Measurements from ENCODE around the gene APBA3. TPM values are rescaled to one million over a fixed set of nuclear protein-coding genes. Genes with fewer than 3 reads are reported as not detected.
A peak's percentile ranks its signal among the peaks of the same experiment; 100 is the strongest.

APBA3 gene
- total RNA-seq, 1 experiment from 2014 or later: 10.5 TPM

DNA sequence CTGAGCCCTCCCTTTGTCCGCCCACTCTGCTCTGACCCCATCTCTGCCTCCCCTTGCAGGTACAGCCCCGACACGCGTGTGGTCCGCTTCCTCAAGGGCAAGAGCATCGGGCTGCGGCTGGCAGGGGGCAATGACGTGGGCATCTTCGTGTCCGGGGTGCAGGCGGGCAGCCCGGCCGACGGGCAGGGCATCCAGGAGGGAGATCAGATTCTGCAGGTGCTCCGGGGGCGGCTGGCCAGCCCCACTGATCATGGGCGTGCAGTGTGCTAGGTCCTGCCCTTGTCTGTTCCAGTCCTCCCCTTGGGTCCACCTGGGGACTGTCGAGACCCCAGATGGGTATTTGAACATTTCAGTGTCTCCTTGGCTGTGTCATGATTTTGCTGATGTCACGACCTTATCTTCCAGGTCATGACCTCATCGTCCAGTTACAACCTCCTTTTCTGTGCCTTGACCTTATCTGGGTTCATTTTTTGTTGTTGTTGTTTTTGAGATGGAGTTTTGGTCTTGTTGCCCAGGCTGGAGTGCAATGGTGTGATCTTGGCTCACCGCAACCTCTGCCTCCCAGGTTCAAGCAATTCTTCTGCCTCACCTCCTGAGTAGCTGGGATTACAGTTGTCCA lies 25.3 kb downstream of the APBA3 start:
- DNase-seq (ENCODE audit: low read depth, low spot score): no peak

DNA sequence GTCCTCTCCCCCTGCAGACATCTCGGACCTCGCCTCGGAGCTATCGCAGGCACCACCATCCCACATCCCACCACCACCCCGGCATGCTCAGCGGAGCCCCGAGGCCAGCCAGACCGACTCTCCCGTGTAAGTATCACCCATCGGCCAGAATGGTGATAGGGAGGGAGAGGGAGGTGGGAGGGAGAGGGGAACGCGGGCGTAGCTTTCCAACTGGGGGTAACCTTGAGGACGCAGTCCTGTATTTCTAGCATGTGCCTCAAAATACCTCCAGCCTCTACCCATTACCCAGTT lies 27.2 kb downstream of the APBA3 start:
- no peak for DNase-seq (ENCODE audit: low read depth, low spot score)
- in situ Hi-C loops (cut with HindIII; ENCODE audit: low pct_unique_long_range_greater_than_20kb, low sequenced_read_pairs): no loop called here

More for the DNA sequence above, 25.3 kb downstream of the APBA3 start:
- in situ Hi-C loops (cut with HindIII; ENCODE audit: low pct_unique_long_range_greater_than_20kb, low sequenced_read_pairs): no loop called here

DNA sequence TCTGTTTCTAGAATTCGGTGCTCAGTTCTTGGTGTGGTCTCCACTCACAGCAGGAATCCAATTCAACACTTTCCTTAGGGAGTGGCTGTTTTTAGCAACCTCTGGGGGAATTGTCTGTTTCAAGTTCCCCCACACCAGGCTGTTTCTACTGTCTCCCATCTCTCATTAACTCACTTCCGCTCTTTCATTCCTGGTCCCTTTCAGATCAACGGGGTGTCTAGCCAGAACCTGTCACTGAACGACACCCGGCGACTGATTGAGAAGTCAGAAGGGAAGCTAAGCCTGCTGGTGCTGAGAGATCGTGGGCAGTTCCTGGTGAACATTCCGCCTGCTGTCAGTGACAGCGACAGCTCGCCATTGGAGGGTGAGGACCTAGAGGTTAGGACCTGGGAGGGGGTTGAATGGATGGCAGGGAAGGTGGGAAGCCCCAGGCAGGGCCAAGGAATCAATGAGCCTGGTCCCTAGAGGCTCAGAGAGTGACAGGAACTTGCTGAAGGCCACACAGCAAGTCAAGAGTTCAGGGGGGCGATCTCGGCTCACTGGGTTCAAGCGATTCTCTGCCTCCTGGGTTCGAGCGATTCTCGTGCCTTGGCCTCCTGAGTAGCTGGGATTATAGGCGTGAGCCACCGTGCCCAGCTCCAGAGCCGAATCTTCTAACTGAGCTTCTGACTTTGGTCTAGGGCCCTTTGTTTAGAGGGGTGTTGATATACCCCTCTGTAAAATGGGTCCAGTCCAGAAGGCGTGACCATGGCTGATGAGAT lies 27.8 kb downstream of the APBA3 start:
- in situ Hi-C loops (cut with HindIII; ENCODE audit: low pct_unique_long_range_greater_than_20kb, low sequenced_read_pairs): no loop called here
- no peak for DNase-seq (ENCODE audit: low read depth, low spot score)

DNA sequence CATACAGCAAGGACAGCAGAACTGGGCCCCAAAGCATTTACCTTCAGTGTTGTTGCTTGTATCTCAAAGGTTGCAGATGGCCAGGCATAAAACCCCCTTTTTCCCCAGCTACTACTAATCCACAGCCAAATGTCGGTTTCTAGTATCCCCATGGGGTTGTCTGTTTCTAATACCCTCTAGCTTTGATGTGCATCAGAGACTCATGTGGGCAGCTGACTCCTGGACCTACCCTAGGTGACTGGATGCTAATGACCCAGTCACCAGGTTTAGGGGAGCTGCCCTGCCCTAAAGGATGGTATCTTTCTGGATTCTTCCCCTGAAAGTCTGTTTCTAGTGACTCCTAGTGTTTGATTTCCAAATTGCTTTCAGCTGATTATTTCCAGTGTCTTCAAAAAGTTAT lies 29.4 kb downstream of the APBA3 start:
- DNase-seq (ENCODE audit: low read depth, low spot score): no peak
- in situ Hi-C loops (cut with HindIII; ENCODE audit: low pct_unique_long_range_greater_than_20kb, low sequenced_read_pairs): no loop called here

DNA sequence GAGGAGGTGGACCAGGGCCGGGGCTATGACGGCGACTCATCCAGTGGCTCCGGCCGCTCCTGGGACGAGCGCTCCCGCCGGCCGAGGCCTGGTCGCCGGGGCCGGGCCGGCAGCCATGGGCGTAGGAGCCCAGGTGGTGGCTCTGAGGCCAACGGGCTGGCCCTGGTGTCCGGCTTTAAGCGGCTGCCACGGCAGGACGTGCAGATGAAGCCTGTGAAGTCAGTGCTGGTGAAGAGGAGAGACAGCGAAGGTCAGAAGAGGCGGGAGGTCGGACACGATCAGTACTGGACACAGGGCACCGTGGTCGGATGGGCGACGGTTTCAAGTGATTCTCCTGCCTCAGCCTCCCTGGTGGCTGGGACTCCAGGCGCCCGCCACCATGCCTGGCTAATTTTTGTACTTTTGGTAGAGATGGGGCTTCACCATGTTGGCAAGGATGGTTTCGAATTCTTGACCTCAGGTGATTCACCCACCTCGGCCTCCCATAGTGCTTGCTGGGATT lies 31.0 kb downstream of the APBA3 start:
- DNase-seq (ENCODE audit: low read depth, low spot score): no peak
- in situ Hi-C loops (cut with HindIII; ENCODE audit: low pct_unique_long_range_greater_than_20kb, low sequenced_read_pairs): no loop called here

DNA sequence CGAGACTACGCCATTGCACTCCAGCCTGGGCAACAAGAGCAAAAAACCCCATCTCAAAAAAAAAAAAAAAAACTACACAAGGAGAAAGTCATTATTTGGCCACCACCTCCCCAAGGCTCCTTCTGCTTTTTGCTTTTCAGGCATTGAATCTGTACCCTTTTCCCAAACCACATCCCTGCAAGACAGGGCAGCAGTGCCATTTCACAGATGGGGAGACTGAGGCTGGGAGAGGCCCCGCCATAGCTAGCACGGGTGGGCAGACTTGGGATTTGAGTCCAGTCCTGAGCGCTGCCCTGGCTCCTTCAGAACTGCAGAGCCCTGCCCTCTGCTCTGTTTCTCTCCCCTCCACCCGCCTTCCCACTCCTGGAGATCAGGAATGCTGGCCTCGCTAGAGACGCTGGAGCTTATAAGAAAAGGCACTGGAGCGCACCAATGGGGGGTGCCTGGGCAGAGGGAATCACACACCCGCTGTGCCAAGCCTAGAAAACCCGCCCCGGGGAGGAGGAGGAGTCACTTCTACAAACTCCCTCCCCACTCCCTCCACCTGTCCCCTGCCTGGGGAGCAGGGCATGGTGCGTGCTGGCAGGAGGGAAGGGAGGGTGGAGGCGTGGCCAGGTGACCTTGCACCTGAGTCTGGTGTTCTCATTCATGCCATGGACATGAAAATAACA lies 35.7 kb downstream of the APBA3 start:
- peak; percentile 9 for DNase-seq (ENCODE audit: low read depth, low spot score)
- in situ Hi-C loops (cut with HindIII; ENCODE audit: low pct_unique_long_range_greater_than_20kb, low sequenced_read_pairs): no loop called here

DNA sequence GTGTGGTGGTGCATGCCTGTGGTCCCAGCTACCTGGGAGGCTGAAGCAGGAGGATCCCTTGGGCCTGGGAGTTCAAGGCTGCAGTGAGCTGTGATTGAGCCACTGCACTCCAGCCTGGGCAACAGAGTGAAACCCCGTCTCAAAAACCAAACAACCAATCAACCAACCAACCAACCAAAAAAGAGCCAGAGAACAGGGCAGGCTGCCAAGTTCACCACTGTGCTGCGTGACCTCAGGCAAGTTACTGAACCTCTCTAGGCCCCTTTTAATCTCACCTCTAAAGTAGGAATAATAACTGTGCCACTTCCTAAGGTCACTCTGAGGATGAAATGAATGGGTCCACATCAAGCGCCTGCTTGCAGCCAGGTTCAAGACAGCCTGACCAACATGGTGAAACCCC lies 36.4 kb downstream of the APBA3 start:
- in situ Hi-C loops (cut with HindIII; ENCODE audit: low pct_unique_long_range_greater_than_20kb, low sequenced_read_pairs): no loop called here
- DNase-seq (ENCODE audit: low read depth, low spot score): no peak

DNA sequence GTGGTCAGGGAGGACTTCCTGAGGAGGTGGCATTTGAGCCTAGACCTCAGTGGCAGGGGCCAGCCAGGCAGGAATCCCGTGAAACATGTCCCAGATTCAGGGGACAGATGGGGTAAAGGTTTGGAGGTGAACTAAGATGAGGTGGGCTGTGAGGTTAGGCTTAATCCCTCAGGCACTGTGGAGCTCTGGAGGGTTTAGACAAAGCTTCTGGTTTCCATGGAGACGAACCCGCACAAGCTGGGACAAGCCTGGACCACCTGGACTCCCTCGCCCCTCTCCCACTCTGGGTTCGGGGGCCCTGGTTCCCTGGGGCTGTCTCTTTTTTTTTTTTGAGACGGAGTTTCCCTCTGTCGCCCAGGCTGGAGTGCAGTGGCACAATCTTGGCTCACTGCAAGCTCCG lies 37.6 kb downstream of the APBA3 start:
- in situ Hi-C loops (cut with HindIII; ENCODE audit: low pct_unique_long_range_greater_than_20kb, low sequenced_read_pairs): no loop called here
- no peak for DNase-seq (ENCODE audit: low read depth, low spot score)

DNA sequence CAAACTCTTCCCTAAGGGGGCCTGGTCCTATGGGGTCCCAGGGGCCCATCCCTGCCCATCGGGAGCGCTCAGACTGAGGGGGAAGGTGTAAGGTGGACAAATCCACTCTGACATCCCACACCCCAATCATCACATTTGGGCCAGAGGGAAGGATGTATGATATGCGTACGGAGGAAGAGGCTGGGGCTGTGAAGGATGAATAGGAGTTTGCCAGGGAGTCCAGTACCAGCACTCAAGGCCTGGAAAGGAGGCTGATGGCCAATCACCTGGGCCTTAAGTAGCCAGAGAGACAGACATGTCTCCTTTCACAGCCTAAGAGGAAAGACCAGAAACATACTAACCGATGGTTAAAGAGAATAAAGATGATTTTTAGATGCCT lies 38.4 kb downstream of the APBA3 start:
- DNase-seq (ENCODE audit: low read depth, low spot score): no peak
- in situ Hi-C loops (cut with HindIII; ENCODE audit: low pct_unique_long_range_greater_than_20kb, low sequenced_read_pairs): no loop called here

DNA sequence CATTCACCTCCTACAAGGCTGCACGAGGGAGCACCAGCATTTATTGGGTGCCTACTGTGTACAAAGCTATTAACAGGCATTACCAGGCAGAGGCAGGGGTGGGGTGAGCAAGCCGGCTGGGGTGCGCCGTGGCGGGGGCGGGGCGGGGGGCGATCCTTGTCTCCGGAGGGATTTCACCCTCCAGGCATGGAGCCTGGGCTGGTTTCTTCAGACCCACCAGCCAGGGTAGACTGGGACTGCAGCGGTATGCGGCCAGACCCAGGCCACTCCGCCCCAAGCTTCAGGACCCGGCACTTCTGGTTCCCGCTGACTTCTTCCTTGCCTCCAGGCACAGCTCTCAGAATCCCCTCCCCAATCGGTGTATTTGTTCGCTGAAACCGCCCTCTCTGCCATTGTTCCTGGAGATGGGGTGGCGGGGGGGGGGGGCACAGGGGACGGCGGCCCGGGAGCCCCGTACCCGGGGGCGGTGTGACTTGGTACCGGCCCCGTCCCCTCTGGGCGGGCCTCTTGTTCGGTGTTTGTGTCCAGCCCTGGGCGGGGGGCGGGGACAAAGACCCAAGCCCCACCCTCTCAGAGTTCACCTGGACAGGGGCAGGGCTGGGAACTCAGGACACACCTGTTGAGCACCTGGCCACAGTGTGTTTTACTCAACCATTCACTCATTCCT lies 38.9 kb downstream of the APBA3 start:
- in situ Hi-C loops (cut with HindIII; ENCODE audit: low pct_unique_long_range_greater_than_20kb, low sequenced_read_pairs): no loop called here

DNA sequence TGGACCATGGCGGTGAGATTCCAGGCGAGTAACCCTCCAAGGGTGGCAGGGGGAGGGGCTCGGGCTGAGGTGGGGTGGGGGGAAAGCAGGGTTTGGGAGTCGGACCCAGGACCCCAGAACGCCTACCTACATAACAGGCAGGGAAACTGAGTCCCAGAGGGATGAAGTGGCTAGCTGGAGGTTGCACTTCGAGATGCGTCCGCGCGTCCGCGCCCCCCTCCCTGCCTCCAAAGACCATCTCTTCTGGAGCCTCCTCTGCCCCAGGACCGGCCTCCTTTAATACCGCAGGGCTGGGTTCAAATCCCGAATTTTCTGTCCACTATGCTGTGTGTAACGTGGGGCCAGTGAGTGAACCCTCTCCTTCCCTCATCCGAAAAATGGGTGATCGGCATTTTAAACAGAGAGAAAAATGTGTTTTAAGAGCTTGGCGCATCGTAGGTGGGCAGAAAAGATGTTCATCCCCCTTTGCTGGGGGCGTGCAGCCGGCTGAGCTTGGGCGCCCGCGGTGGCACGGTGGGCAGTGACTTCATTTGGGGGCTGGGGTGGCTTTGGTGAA lies 39.5 kb downstream of the APBA3 start:
- no peak for DNase-seq (ENCODE audit: low read depth, low spot score)
- in situ Hi-C loops (cut with HindIII; ENCODE audit: low pct_unique_long_range_greater_than_20kb, low sequenced_read_pairs): no loop called here

More for the DNA sequence above, 38.9 kb downstream of the APBA3 start:
- no peak for DNase-seq (ENCODE audit: low read depth, low spot score)

DNA sequence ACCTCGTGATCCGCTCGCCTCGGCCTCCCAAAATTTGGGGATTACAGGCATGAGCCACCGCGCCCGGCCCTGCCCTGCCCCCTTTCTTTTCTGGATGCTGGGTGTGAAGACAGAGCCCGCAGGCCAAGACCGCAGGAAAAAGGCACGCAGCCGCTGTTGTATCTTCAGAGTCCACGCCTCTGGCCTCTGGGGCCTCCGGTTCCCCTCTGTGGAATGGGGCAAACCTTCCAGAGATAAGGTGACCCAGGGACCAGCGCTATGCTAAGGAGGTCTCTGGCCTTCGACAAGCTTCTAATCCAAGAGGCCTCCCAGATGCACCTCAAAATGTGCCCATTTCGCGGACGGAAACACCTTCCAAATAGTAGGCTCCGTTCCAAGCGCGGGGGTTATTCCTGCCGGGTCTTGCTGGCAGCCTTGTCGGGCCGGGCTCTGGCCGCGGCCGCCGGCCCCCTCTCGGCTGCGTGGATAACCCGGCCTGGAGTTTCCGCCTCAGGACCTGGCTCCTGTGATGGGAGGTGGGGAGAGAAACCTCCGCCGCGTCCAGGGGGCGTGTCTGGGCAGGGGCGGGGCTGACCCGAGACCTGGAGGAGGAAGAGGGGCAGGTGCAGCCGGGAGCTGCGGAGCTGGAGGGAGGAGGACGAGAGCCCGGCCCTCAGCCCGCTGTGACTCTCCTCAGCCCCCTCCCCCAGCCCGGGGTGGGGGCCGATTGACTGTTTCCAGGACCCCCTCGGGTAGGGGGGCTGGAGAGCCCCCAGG lies 40.2 kb downstream of the APBA3 start:
- peak; percentile 80 for DNase-seq (ENCODE audit: low read depth, low spot score)
- in situ Hi-C loops (cut with HindIII; ENCODE audit: low pct_unique_long_range_greater_than_20kb, low sequenced_read_pairs): no loop called here

DNA sequence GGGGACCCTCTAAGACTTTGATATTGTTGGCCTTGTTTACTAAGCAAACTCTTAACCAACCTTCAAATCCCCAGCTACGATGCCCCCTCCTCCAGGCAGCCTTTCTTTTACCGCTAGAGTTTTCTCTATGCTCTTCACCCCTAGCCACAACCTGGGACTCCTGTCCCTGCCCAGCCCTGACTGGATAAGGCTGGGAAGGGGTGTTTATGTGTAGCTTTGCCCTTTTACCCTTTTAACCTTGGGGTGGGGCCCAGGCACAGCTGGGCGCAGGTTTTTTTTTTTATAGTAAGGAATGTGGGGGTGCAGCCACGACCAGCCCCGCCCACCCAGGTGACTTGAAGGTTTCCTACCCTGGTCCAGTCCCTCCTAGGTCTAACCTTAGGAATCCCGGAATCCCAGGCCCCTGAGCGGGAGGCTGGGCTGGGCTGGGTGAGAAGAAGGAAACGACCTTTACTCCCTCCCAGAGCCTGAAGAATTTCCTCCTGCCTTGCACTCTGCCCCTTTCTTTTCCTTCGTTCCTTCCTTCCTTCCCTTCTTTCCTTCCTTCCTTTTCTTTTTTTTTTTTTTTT lies 41.1 kb downstream of the APBA3 start:
- DNase-seq (ENCODE audit: low read depth, low spot score): no peak
- in situ Hi-C loops (cut with HindIII; ENCODE audit: low pct_unique_long_range_greater_than_20kb, low sequenced_read_pairs): no loop called here

DNA sequence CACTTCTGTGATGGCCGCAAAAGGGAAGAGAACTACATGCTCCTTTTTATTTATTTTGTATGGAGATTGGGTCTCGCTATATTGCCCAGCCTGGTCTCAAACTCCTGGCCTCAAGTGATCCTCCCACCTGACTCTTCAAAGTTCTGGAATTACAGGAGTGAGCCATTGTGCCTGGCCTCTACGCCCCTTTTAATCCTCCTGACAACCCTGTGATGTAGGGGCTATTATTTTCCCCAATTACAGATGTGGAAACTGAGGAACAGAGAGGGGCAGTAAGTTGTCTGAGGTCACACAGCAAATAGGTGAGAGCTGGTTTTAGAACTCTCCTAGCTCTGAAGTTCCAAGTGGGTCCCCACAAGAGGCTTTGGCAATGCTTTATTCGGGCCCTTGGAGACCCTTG lies 41.6 kb downstream of the APBA3 start:
- no peak for DNase-seq (ENCODE audit: low read depth, low spot score)
- in situ Hi-C loops (cut with HindIII; ENCODE audit: low pct_unique_long_range_greater_than_20kb, low sequenced_read_pairs): no loop called here

DNA sequence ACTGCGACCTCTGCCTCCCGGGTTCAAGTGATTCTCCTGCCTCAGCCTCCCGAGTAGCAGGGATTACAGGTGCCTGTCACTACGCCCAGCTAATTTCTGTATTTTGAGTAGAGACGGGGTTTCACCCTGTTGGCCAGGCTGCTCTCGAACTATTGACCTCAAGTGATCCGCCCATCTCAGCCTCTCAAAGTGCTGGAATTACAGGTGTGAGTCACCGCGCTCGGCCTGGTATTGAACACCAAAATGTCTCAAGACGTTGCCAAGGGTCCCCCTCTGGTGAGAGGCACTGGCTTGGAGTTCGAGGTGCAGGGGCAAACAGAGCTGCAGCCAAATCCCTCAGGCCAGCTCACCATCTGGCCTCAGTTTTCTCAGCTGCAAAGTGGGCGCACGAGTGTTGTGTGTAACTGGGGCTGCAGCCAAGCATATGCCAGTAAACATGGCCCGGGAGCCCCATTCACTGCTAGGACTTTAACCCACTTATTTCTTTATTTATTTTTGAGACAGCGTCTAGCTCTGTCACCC lies 45.3 kb downstream of the APBA3 start:
- DNase-seq (ENCODE audit: low read depth, low spot score): no peak
- in situ Hi-C loops (cut with HindIII; ENCODE audit: low pct_unique_long_range_greater_than_20kb, low sequenced_read_pairs): no loop called here

DNA sequence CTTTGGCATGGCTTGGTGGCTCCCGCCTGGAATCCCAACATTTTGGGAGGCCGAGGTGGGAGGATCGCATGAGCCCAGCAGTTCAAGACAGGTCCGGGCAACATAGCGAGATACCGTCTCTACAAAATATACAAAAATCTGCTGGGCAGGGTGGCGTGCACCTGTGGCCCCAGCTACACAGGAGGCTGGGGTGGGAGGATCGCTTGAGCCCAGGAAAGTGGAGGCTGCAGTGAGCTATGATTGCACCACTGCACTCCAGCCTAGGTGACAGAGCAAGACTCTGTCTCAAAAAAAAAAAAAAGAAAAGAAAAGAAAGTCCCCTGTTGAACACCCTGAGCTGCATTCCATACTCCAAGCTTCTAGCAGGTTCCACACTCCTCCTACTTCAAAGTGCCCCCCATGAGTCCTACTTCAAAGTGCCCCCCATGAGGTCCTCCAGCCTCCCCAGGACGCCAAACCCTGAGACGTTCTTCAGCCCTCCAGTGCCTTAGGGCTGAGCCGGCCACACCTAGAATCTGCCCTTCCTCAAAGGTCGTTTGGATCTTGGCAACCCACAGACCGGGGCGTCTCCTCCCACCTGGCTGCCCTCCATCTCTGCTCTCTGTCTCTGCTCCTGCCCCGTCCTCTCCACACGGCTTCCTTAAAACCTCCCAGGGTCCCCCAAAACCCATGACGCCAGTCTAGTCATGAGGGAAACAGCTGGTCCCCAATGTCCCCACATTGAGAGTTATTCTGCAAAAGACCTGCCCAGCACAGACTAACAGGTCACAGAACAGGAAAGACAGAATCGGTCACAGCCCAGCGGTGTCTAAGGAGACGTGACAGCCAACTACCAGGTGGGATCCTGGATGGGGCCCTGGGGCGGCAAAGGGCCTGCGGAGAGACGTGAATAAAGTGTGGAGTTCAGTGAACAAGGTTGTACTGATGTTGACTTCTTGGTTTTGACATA lies 48.6 kb downstream of the APBA3 start:
- in situ Hi-C loops (cut with HindIII; ENCODE audit: low pct_unique_long_range_greater_than_20kb, low sequenced_read_pairs): no loop called here
- DNase-seq (ENCODE audit: low read depth, low spot score): no peak
